Endodermal cell (in vitro differentiated cells): Measurements from ENCODE around the gene KCNG4. TPM values are rescaled to one million over a fixed set of nuclear protein-coding genes. Genes with fewer than 3 reads are reported as not detected.

Source experiments
- DNase-seq: peaks from one replicate; pipeline ENCODE4 v3.0.0-alpha.2; 2017
- H3K27ac ChIP-seq: 2 replicates; pipeline ENCODE4 v1.5.1; 2013; ENCODE audit warnings: mild to moderate bottlenecking, low read depth, low read length, moderate library complexity
- H3K27me3 ChIP-seq: 2 replicates; pipeline ENCODE4 v1.6.1; 2013; ENCODE audit warnings: mild to moderate bottlenecking, low read length, moderate library complexity; ENCODE audit not compliant: insufficient read depth, control insufficient read depth, poor library complexity, severe bottlenecking
- H3K36me3 ChIP-seq: 2 replicates; pipeline ENCODE4 v1.7.0; 2013; ENCODE audit warnings: mild to moderate bottlenecking, low read length, moderate library complexity; ENCODE audit not compliant: control insufficient read depth, insufficient read depth
- H3K4me1 ChIP-seq: one replicate; pipeline ENCODE4 v1.7.0; 2013; ENCODE audit warnings: low read length; ENCODE audit not compliant: control insufficient read depth, insufficient read depth
- H3K4me3 ChIP-seq: 2 replicates; pipeline ENCODE4 v1.5.1; 2013; ENCODE audit warnings: mild to moderate bottlenecking, low read length, moderate library complexity
- H3K9ac ChIP-seq: 2 replicates; pipeline ENCODE4 v1.6.1; 2013; ENCODE audit warnings: mild to moderate bottlenecking, low read length, moderate library complexity; ENCODE audit not compliant: poor library complexity, severe bottlenecking; ENCODE audit errors: extremely low read depth
- H3K9me3 ChIP-seq: 2 replicates; pipeline ENCODE4 v1.6.1; 2013; ENCODE audit warnings: mild to moderate bottlenecking, low read length, moderate library complexity; ENCODE audit not compliant: control insufficient read depth
- H3K27ac Mint-ChIP-seq: 2 replicates; pipeline ENCODE4 v1.8.0; 2020; ENCODE audit warnings: mixed read lengths
- H3K27me3 Mint-ChIP-seq: 2 replicates; pipeline ENCODE4 v1.8.0; 2021; ENCODE audit warnings: mild to moderate bottlenecking, mixed read lengths; ENCODE audit not compliant: insufficient read depth
- H3K36me3 Mint-ChIP-seq: 2 replicates; pipeline ENCODE4 v1.8.0; 2020; ENCODE audit warnings: low read depth, mixed read lengths
- H3K4me1 Mint-ChIP-seq: 2 replicates; pipeline ENCODE4 v1.8.0; 2020; ENCODE audit warnings: mixed read lengths
- H3K4me3 Mint-ChIP-seq: 2 replicates; pipeline ENCODE4 v1.8.0; 2020; ENCODE audit warnings: mild to moderate bottlenecking, moderate library complexity, mixed read lengths
- H3K9me3 Mint-ChIP-seq: 2 replicates; pipeline ENCODE4 v1.8.0; 2020; ENCODE audit warnings: mild to moderate bottlenecking, mixed read lengths
- WGBS, 2 experiments: methylation state at CpG; one replicate each; pipeline versions ENCODE4 v1.1.5 to v1.1.7; 2013; ENCODE audit warnings: missing lambda C conversion rate in 2 of 2, mixed read lengths in 1 of 2; ENCODE audit not compliant: insufficient coverage in 1 of 2, insufficient read length in 1 of 2; 5-methylcytosine and 5-hydroxymethylcytosine counted together
- total RNA-seq, 2 donors: library from RNA; stranded (reverse); fragmentation: NEBNext Ultra II Directional in 1 of 2; extraction: Animal tissue kit (Norgen Biotek cat#: 25700) in 1 of 2; gene quantifications; 2 replicates in 1 of 2; 3 replicates in 1 of 2; pipeline ENCODE4 v1.2.1, GENCODE V29; 2021
- TF ChIP-seq, protein P1 (sequence below): fragments of 200-600 bp; sonication (generic); conservative IDR thresholded peaks from 2 replicates; pipeline ENCODE4 v1.5.0; 2021; ENCODE audit warnings: antibody characterized with exemption, mild to moderate bottlenecking

Gene KCNG4
- total RNA-seq, 2 donors from 2014 or later, result not detected

DNA sequence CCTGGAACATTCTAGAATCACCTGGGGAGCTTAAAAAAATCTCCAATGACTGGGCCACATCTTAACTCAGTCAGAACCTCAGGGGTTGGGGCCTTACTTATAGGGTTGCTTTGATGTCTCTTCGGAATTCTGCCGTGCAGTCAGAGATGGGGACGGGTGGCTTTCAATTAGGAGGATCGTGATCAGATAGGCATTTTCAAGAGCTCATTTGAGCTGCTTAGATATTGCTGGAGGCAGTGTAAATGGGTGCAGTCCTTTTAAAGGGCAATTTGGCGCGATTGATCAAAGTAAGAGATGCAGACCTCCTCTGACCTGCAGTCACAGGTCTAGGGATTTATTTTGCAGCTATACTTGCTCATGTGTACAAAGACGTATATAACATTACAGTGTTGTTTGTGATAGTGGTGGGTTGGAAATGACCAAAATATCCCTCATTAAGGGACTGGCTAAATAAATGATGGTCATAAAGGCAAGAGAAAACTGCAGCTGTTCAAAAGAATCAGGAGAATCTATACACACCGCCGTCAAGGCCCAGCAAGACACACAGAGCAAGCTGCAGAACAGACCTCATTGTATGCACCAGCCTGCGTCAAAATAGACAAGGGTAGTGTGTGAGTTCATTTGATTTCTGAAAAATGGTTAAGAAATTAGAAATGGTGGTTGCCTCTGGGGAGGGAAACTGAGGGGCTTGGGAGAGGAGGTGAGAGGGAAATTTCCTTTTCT is 6.3 kb upstream of the KCNG4 start:
- no peaks in the 10 kb centered on the region for H3K36me3 Mint-ChIP-seq
- no peak for DNase-seq
- H3K4me1 ChIP-seq, result no peaks in the 10 kb centered on the region
- no peaks in the 10 kb centered on the region for H3K27me3 ChIP-seq
- 93 to 96% methylated on average over 10 of the region's 10 CpGs for WGBS, 2 experiments
- no peak overlapping the region for H3K4me3 Mint-ChIP-seq
- no peak overlapping the region for H3K27ac Mint-ChIP-seq
- no peak overlapping the region for H3K9ac ChIP-seq
- peaks cover 2% of the 10 kb centered on the region for H3K4me1 Mint-ChIP-seq
- peaks cover 3% of the 10 kb centered on the region for H3K27me3 Mint-ChIP-seq
- TF ChIP-seq, protein P1, sequence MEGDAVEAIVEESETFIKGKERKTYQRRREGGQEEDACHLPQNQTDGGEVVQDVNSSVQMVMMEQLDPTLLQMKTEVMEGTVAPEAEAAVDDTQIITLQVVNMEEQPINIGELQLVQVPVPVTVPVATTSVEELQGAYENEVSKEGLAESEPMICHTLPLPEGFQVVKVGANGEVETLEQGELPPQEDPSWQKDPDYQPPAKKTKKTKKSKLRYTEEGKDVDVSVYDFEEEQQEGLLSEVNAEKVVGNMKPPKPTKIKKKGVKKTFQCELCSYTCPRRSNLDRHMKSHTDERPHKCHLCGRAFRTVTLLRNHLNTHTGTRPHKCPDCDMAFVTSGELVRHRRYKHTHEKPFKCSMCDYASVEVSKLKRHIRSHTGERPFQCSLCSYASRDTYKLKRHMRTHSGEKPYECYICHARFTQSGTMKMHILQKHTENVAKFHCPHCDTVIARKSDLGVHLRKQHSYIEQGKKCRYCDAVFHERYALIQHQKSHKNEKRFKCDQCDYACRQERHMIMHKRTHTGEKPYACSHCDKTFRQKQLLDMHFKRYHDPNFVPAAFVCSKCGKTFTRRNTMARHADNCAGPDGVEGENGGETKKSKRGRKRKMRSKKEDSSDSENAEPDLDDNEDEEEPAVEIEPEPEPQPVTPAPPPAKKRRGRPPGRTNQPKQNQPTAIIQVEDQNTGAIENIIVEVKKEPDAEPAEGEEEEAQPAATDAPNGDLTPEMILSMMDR, result no peak
- H3K4me3 ChIP-seq, result no peak overlapping the region
- no peaks in the 10 kb centered on the region for H3K9me3 ChIP-seq
- H3K9me3 Mint-ChIP-seq, result peaks cover 6% of the 10 kb centered on the region
- H3K36me3 ChIP-seq, result no peaks in the 10 kb centered on the region
- no peak overlapping the region for H3K27ac ChIP-seq

DNA sequence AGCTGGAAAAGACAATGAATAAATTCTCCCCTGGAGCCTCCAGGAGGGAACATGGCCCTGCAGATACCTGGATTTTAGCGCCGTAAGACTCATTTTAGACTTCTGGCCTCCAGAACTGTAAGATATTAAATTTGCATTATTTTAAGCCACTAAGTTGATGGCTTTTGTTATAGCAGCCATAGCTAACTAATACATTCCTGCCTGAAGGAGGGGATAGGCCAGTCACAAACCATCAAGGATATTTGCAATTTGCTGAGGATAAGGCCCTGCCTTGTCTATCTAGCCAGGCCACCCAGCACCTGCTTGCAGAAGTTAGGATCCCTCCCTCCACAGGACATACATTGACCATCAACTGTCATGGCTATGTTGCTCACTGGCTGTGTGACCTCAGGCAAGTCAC is 4.9 kb upstream of the KCNG4 start:
- Mint-ChIP-seq H3K9me3 (peaks cover 6% of the 10 kb centered on the region), H3K4me3 (no peak overlapping the region), H3K27ac (no peak overlapping the region), H3K4me1 (peaks cover 2% of the 10 kb centered on the region), H3K27me3 (peaks cover 5% of the 10 kb centered on the region), H3K36me3 (no peaks in the 10 kb centered on the region)
- DNase-seq, result no peak
- WGBS, 2 experiments, result 83 to 94% methylated on average over 2 of the region's 2 CpGs
- H3K27ac ChIP-seq, result no peak overlapping the region
- TF ChIP-seq, protein P1, result no peak
- no peak overlapping the region for H3K4me3 ChIP-seq
- no peaks in the 10 kb centered on the region for H3K9me3 ChIP-seq
- no peaks in the 10 kb centered on the region for H3K27me3 ChIP-seq
- no peaks in the 10 kb centered on the region for H3K36me3 ChIP-seq
- H3K4me1 ChIP-seq, result no peaks in the 10 kb centered on the region
- no peak overlapping the region for H3K9ac ChIP-seq

DNA sequence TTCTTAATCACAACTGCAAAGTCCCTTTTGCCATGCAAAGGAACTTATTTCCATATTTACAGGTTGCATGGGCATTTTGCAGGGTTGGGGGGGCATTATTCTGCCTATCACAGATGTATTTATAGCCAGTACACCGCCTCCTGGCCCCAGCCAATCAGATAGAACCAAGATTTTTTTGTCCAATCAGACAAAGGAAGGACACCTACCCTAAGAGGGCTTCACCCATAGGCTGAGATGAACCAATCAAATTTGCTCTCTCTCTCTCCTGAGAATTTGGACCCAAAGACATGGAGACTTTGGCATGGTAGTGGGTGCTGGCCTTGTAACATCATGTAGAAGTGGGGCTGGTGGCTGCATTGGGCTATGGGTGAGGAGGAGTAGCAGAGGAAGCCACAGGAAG is 3.9 kb upstream of the KCNG4 start:
- no peak for DNase-seq
- Mint-ChIP-seq H3K4me1 (peaks cover 2% of the 10 kb centered on the region), H3K27ac (no peak overlapping the region), H3K36me3 (no peaks in the 10 kb centered on the region), H3K27me3 (peaks cover 11% of the 10 kb centered on the region), H3K9me3 (peaks cover 6% of the 10 kb centered on the region), H3K4me3 (no peak overlapping the region)
- Histone ChIP-seq H3K27ac (no peak overlapping the region), H3K4me1 (no peaks in the 10 kb centered on the region), H3K9ac (no peak overlapping the region), H3K27me3 (no peaks in the 10 kb centered on the region), H3K36me3 (no peaks in the 10 kb centered on the region), H3K4me3 (no peak overlapping the region), H3K9me3 (no peaks in the 10 kb centered on the region)
- WGBS, 2 experiments, result 77 to 80% methylated on average over 1 of the region's 1 CpG
- TF ChIP-seq, protein P1, result no peak
